HG03520 (cell line): Measurements from ENCODE around the gene C4orf33.
"Not testable (repeated sequence)": the region's sequence is repeated elsewhere in the genome, so short reads cannot be mapped to it uniquely, and the experiment has no call there.

ENCODE experiments used
- ATAC-seq: cut with Tn5 transposase; IDR thresholded peaks from one replicate; pipeline ENCODE4 v1.9.1; 2021; ENCODE audit warnings: mild to moderate bottlenecking, moderate library complexity; ENCODE audit not compliant: unreplicated experiment

C4orf33 gene

DNA sequence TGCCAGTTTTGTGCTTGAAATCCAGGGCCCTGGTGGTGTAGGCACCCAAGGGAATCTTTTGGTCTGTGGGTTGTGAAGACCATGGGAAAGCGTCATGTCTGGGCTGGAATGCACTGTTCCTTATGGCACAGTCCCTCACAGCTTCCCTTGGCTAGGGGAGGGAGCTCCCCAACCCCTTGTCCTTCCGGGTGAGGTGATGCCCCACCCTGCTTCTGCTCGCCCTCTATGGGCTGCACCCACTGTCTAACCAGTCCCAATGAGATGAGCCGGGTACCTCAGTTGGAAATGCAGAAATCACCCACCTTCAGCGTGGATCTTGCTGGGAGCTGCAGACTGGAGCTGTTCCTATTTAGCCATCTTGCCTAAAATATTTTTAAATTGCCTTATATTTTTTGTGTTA, 30.7 kb downstream of the C4orf33 start:
- ATAC-seq = not testable (repeated sequence)

DNA sequence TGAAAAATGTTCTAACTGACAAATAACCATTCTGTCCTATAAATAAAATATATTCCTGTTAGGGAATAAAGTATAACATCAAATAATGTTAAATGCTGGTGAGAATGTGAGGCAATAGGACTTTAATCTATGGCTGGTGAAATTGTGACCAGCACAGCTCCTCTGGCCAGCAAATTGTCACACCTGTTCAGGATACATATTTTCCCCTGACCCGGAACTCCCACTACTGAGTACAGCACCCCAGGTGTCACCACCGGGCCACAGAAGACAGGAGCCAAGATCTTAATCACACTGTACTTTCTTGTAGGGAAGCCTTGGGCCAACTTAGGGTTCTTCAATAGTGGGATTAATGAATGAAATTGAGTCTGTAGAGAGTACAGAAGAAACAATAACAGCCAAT, 33.2 kb downstream of the C4orf33 start:
- ATAC-seq = no peak

GRCh38 chr4:129131343-129131742, 35.4 kb downstream of the C4orf33 start:
- ATAC-seq = no peak

GRCh38 chr4:129136433-129136832, 40.5 kb downstream of the C4orf33 start:
- no peak for ATAC-seq

DNA sequence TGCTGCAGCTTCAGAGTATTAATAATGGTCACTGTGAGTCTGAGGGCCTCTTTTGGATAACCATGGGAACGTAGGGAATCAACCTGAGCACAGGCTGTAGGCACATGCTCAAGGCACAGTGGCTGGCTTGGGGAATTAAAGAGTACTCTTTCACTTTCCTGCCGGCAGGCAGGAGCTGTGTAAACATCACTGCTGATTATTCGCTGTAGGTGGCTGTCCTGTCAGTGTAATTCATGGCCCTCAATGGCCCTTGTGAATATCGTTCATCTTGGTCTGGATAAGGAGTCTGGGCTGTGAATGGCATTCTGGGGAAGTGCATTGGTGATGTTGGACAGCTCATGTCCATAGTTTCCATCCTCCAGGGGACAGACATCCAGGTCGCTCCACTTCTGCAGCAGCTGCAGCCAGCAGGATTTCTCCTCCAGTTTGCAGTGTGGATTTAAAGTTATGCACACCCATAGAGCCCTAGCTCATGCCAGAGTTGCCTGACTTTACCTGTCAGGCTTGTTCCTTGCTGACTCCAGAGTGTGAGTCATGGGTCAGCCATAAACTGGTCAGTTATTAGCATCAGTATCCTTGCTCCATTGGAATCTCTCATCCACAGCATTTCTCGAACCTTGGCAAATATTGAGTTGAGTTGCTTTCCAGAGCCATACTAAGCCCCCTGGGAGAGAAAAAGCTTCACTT, 43.0 kb downstream of the C4orf33 start:
- no peak for ATAC-seq

DNA sequence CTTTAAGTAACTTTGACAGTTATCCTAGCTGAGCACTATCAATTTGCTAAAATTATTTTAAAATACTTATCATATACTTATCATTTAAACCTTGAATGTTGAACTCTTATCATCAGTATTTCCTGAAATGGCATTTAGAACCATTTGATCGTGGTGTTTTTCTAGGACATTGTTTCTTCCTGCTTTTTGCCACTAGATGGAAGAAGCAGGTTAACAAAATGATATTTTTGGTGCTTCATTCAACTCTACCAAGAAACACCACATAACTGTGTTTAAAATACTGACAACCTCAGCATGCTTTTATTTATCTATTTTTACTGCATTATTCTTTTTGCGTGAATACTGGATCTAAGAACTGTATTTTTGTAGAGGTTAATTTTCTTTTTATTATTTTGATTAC, 44.6 kb downstream of the C4orf33 start:
- ATAC-seq = no peak

GRCh38 chr4:129143359-129143758, 47.4 kb downstream of the C4orf33 start:
- no peak for ATAC-seq

- no peak for ATAC-seq
These were observed 48.8 kb downstream of the C4orf33 start for GRCh38 chr4:129144755-129145206.

DNA sequence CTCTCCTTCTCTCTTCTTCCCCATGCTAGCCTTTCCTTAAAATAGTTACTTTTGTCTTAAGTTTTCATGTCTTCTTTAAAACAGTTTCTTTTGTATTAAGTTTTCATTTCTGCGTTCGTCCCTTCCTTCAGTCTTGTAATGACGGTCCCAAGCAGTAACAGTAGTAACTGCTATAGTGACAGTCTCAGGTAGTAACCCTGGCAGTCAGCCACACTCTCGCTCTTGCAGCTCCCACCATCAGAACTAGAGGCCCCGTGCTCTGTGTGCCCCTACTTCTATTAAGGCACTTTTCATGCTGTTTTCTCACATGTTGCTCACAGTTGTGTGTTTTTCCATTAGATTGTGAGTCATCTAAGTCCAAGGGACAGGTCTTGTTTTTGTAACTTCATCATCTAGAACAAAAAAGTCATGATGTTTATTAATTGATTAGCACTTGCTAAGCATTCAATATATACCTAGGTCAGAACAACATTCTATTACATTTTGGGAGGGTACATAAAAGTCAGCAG, 49.3 kb downstream of the C4orf33 start:
- no peak for ATAC-seq

DNA sequence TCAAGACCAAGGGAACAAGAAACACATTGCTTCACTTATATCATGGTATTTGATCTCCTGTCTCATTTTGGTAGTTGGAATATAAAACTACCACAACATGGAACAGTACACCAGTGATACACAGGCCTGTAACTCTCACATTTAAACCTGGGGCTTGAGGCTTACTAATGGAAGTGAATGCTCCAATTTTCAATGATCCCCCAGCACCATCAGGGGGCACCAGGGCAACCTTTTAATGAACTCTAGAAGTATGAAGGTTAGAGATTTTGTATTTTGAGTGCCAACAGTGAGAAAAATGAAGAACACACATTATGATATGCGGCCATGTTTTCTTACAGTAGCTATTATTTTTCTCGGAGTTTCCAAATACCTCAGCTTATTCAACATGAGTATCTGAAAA, 50.7 kb downstream of the C4orf33 start:
- no peak for ATAC-seq

DNA sequence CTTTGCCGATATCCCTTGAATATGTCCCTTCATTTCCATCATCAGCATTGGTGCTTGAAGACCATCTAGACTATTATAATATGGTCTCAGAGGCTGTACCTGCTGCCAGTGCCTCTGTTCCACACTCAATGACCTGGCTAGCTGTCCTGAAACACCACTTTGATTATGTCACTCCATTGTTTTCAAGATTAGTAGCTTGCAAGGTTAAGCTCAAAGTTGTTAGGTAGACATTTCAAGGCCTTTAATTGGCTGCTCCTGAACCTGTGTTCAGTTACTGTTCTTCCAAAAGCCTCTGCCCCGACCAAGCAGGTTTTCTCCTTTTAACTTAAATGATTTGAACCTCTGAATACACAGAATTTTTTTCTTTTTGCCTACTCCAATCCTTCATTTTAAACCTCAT, 52.9 kb downstream of the C4orf33 start:
- ATAC-seq = no peak

DNA sequence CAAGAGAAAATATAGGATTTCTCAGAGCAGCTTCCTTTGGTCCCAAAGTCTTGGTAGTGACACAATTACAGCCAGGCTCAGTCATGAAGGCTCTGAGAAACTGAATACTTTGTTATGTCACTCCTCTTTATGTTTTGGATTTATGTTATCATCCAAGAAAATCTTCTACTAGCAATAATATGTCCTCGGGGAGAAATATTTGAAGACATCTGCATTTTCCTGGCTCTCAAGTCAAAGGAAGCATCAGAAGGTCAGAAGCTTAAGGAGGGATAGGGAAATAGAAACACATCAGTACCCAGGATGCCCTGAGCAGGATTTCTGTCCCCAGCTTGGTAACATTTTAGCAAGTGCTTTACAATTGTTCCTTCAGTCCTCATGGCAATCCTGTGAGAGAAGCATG, 54.0 kb downstream of the C4orf33 start:
- ATAC-seq = no peak

DNA sequence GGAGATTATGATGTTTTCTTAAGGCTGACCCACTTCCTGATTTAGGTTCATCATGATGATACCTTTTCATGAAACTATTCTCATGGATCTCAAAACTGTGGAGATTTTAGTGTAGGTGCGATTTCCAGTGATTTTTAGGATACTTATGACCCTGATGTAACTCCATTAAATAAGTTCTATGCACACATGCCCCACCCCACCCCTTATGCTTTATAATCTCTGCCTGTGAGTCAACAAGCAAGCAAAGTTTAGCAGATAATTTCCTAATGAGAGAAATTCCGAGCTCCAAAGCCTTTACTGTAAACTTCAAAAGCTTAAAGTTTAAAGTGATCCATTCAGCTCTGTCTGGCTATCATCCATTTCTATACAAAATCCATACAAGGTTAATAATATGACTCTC, 56.4 kb downstream of the C4orf33 start:
- no peak for ATAC-seq

DNA sequence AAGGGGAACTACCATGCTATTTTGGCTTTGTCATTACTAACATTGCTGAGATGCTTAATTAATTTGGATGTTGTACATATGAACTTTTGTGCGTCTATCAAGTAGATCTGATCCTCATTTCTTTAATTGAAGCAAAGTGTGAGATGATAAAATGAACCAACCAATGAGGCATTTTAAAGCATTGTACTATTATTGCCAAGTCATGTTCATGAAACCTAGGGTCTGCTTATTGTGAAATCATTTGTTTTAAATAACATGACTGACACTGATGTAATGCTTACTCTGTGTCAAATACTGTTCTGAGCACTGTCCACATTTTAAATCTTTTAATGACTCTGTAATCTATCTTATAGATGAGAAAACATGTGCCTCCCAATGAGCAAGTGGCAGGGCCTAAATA, 57.7 kb downstream of the C4orf33 start:
- no peak for ATAC-seq

DNA sequence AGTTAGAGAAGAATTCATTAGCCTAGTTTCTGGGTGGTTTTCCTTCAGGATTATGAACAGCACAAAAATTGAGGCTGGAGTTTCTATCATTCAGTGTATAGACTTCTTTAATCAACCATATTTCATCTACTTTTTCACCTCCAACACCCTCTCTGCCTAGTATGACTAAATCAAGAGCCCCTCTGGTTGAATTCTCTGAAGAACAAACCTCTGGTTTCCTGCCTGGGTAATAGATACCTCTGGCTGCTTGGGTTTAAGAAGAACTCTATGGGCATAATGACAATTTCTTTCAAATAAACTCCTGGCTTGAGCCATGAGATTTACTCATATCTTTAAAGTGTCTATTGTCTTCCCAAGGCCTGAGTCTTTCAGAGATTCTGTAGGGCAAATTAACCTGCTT, 66.5 kb downstream of the C4orf33 start:
- no peak for ATAC-seq

DNA sequence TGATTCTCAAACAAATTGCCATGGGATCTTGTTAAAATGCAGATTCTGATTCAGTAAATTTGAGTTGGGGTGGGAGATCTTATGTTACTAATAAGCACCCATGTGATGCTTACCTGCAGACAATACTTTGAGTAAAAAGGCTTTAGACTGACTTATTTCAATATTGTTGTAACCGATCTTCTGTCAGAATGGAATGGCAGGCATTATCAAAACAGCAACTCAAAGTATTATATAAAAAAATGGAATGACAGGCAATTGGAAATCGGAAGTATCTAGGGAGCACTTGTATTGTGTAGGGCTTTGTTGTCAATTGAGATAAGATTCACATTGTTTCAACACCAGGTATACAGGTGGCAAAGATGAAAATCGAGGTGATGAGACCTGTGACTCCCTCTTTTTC, 67.5 kb downstream of the C4orf33 start:
- ATAC-seq = no peak

- ATAC-seq = no peak
These were observed 68.3 kb downstream of the C4orf33 start for GRCh38 chr4:129164243-129164642.
